Mesendoderm (in vitro differentiated cells): ENCODE results near the gene SLFN14.

Experiments
- DNase-seq: peaks from one replicate; pipeline ENCODE4 v3.0.0; 2013
- H2AK5ac ChIP-seq: 2 replicates; pipeline ENCODE4 v1.6.1; 2013; ENCODE audit warnings: low read length, inconsistent platforms
- H2BK120ac ChIP-seq: 2 replicates; pipeline ENCODE4 v1.6.1; 2013; ENCODE audit warnings: low read depth, mild to moderate bottlenecking, low read length, moderate library complexity, mixed read lengths
- H2BK15ac ChIP-seq: replicated peaks from 2 replicates; pipeline ENCODE4 v1.6.1; 2013; ENCODE audit warnings: low read depth, mild to moderate bottlenecking, moderate library complexity
- H2BK5ac ChIP-seq: 2 replicates; pipeline ENCODE4 v1.6.1; 2013; ENCODE audit warnings: low read length, inconsistent platforms
- H3K18ac ChIP-seq: 2 replicates; pipeline ENCODE4 v1.6.1; 2013; ENCODE audit warnings: mild to moderate bottlenecking, low read length, mixed read lengths
- H3K23ac ChIP-seq: one replicate; pipeline ENCODE4 v1.6.1; 2013; ENCODE audit warnings: low read length
- H3K27ac ChIP-seq: 2 replicates; pipeline ENCODE4 v1.5.1; 2013; ENCODE audit warnings: low read depth, mild to moderate bottlenecking, inconsistent platforms, low read length, moderate library complexity
- H3K27me3 ChIP-seq: 2 replicates; pipeline ENCODE4 v1.6.1; 2013; ENCODE audit warnings: low read length, control low read depth, mild to moderate bottlenecking, inconsistent platforms; ENCODE audit not compliant: insufficient read depth, poor library complexity
- H3K36me3 ChIP-seq: 2 replicates; pipeline ENCODE4 v1.6.1; 2013; ENCODE audit warnings: low read length, inconsistent platforms; ENCODE audit not compliant: control insufficient read depth, insufficient read depth
- H3K4ac ChIP-seq: one replicate; pipeline ENCODE4 v1.6.1; 2013; ENCODE audit warnings: low read depth, mild to moderate bottlenecking, low read length, moderate library complexity
- H3K4me1 ChIP-seq: 2 replicates; pipeline ENCODE4 v1.6.1; 2013; ENCODE audit warnings: low read depth, low read length, inconsistent platforms; ENCODE audit not compliant: control insufficient read depth
- H3K4me2 ChIP-seq: 2 replicates; pipeline ENCODE4 v1.6.1; 2013; ENCODE audit warnings: low read length
- H3K4me3 ChIP-seq: 2 replicates; pipeline ENCODE4 v1.5.1; 2013; ENCODE audit warnings: mild to moderate bottlenecking, low read length
- H3K56ac ChIP-seq: one replicate; pipeline ENCODE4 v1.6.1; 2013; ENCODE audit warnings: low read length
- H3K79me1 ChIP-seq: 2 replicates; pipeline ENCODE4 v1.6.1; 2013; ENCODE audit warnings: low read length, inconsistent platforms
- H3K79me2 ChIP-seq: 2 replicates; pipeline ENCODE4 v1.6.1; 2013; ENCODE audit warnings: mild to moderate bottlenecking, low read length; ENCODE audit not compliant: control insufficient read depth, insufficient read depth
- H3K9ac ChIP-seq: 2 replicates; pipeline ENCODE4 v1.6.1; 2013; ENCODE audit warnings: low read length, inconsistent platforms
- H4K5ac ChIP-seq: one replicate; pipeline ENCODE4 v1.6.1; 2013; ENCODE audit warnings: low read length
- H4K8ac ChIP-seq: one replicate; pipeline ENCODE4 v1.6.1; 2013; ENCODE audit warnings: low read depth, mild to moderate bottlenecking, control low read depth, low read length, moderate library complexity
- WGBS: extraction: QIAGEN DNeasy Blood & Tissue Kit; methylation state at CpG from one replicate; pipeline ENCODE4 v1.1.7; 2013; ENCODE audit warnings: low lambda C conversion rate, missing lambda C conversion rate; ENCODE audit not compliant: insufficient coverage; ENCODE audit errors: extremely low coverage; 5-methylcytosine and 5-hydroxymethylcytosine counted together

Gene SLFN14

DNA sequence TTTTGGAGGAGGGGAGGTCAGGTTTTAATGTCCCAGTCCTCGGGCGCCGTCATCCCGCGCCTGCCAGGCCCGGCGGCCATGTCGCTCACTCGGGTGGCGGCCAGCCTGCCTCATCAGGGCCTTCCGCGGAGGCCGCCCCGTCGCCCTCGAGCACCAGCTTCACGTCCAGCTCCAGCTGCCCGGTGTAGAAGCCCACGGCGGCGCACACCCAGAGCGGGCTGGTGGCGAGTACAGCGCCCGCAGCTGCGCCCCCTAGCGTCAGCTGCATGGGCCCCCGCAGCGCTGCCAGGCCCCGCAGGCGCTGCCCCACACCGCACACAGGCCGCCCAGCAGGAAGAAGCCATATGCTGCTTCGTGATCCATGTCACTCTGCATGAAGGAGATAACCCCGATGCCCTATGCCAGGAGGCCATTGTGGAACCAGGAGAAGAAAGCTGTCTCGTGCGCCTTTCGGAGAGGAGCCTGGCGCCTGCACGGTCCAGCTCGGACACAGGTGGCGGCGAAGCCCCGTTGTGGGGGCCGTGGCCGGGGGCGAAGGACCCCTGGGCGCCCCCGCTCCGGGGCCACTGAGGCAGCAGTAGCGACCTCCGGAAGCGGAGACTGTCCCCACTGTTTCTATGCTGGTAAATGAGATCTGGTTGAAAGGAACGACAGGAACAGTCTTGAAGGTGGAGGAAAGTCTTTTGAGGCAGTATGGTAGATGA, 36.1 kb upstream of the SLFN14 start:
- Histone ChIP-seq H3K18ac (no peak overlapping the region), H3K79me2 (peaks cover 4% of the 10 kb centered on the region), H3K27me3 (no peaks in the 10 kb centered on the region), H4K8ac (no peak overlapping the region), H3K27ac (no peak overlapping the region), H3K4me2 (no peak overlapping the region), H2BK120ac (no peak overlapping the region), H3K9ac (no peak overlapping the region), H3K36me3 (no peaks in the 10 kb centered on the region), H3K23ac (no peak overlapping the region), H3K4me3 (no peak overlapping the region), H3K4me1 (no peaks in the 10 kb centered on the region), H2BK15ac (no peak overlapping the region), H3K79me1 (peaks cover 2% of the 10 kb centered on the region), H3K4ac (no peak overlapping the region), H4K5ac (no peak overlapping the region), H2AK5ac (no peak overlapping the region), H3K56ac (no peak overlapping the region), H2BK5ac (no peak overlapping the region)
- WGBS, result no CpG with 5 or more reads among the region's 54 CpGs
- DNase-seq, result peak; percentile 83

DNA sequence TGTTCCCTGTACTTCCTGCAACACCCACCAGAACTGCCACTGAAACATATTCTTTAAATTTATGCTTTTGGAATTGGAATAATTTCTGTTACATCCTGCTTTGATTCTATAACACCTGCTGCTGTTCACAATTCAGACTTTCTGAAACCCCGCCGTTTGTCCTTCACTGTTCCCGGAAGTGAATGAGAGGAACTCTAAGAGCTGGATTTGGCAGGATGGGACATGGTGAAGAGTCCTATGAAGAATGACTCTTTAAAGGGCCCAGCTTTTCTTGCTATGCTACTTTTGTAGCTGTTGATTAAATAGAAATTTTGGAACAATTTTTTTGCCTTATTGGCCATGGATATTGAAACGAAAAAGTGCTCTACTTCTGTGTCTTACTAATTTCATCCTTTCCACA, 35.5 kb upstream of the SLFN14 start:
- Histone ChIP-seq H4K5ac (no peak overlapping the region), H3K36me3 (no peaks in the 10 kb centered on the region), H2BK15ac (no peak overlapping the region), H3K27ac (no peak overlapping the region), H3K4me3 (no peak overlapping the region), H3K23ac (no peak overlapping the region), H3K79me2 (peaks cover 6% of the 10 kb centered on the region), H3K56ac (no peak overlapping the region), H2AK5ac (no peak overlapping the region), H3K18ac (no peak overlapping the region), H3K4me1 (no peaks in the 10 kb centered on the region), H4K8ac (no peak overlapping the region), H3K79me1 (peaks cover 2% of the 10 kb centered on the region), H3K4me2 (no peak overlapping the region), H3K9ac (no peak overlapping the region), H3K4ac (no peak overlapping the region), H2BK5ac (no peak overlapping the region), H2BK120ac (no peak overlapping the region), H3K27me3 (no peaks in the 10 kb centered on the region)
- no peak for DNase-seq
- WGBS, result no CpG with 5 or more reads among the region's 4 CpGs

DNA sequence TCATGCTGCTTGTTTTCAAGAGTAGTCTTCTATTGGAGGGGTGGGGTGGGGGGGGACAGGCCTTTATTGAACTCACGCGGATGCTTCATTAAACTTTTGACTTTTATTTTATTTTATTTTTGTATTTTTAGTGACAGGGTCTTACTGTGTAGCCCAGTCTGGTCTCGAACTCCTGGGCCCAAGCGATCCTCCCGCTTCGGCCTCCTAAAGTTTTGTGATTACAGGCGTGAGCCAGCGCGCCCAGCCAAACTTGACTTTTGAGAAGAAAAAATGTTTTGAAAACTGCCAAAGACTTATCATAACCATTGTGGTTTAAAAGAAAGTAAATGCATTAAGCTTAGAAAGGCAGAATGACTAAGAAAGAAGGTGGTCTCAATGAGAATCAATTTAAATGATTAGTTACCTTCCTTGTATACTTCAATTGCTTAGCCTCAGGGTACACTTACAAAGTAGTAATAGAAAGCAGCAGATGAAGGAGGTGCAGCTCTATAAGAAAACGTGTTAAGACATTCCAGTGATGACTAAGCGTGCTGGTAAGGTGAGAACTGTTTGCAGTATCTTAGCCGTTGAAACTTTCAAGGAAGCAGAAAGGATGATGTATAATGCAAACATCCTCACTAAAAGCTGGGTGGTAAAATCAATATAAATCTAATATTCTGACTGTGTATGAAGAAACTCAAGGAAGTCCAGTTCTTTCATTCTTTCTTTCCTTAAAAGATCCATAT, 27.7 kb upstream of the SLFN14 start:
- Histone ChIP-seq H2BK120ac (no peak overlapping the region), H2AK5ac (no peak overlapping the region), H2BK5ac (no peak overlapping the region), H3K56ac (peak overlapping the region; percentile 76), H3K27me3 (no peaks in the 10 kb centered on the region), H3K4me1 (peaks cover 3% of the 10 kb centered on the region), H3K79me2 (peaks cover 29% of the 10 kb centered on the region), H3K79me1 (peaks cover 4% of the 10 kb centered on the region), H3K9ac (peak overlapping the region; percentile 91), H4K8ac (no peak overlapping the region), H3K36me3 (no peaks in the 10 kb centered on the region), H3K4me3 (peak overlapping the region; percentile 85), H3K23ac (no peak overlapping the region), H3K27ac (no peak overlapping the region), H3K4me2 (peak overlapping the region; percentile 73), H2BK15ac (no peak overlapping the region), H3K4ac (no peak overlapping the region), H3K18ac (peak overlapping the region; percentile 88), H4K5ac (no peak overlapping the region)
- DNase-seq, result peak; percentile 88
- WGBS, result no CpG with 5 or more reads among the region's 12 CpGs

DNA sequence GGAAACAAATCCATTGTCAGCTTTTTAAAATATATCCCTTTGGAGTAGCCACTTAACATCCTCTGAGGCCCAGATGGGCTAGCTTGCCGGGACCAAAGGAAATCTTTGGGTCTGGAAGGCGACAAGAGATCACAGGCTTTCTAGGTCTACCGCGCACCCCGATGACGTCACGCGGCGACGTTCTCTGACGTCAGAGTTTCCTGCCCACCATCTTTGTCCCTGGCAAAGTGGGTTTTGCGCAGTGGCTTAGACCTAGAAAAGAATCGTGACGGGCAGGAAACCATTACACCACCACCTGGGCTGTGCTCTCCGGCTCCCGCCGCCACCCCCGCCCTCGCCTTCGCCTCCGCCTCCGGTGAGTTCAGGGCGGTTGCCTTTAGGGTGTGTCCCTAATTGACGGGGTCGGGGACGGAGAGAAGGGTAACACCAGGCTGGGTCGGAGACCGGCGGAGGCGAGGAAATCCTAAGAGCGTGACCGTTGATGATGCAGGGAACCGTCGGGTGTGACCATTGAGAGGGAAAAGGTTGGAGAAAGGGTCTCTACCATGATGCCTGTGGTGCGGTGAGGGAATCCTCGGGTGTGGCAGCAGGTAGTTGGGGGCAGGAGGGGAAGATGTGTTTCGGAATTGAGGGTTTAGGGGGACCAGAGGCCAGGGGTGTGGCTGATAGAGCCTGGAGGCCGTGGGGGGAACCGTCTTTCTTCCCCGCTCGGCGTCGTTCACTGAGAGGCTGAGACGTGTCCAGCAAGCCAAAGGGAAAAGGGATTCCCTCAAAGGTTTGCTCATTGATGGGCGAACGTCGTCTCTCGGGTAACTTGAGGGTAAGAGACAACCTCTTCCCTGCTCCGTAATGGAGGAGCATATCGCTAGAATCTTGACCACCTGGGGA, 26.7 kb upstream of the SLFN14 start, which contains the start of gene AP2B1:
AP2B1 (plus strand) TSS at position 249 of the 888 bp plus-strand sequence. CDS start 6,709 bp downstream, outside the sequence.
- Histone ChIP-seq H3K56ac (peak within 1 kb of the TSS; percentile 96), H3K79me1 (peaks cover 4% of the 10 kb centered on the region), H3K9ac (peak within 1 kb of the TSS; percentile 91), H3K27ac (peak within 1 kb of the TSS; percentile 45), H4K5ac (peak within 1 kb of the TSS; percentile 99), H3K79me2 (peaks cover 27% of the 10 kb centered on the region), H3K23ac (peak within 1 kb of the TSS; percentile 0), H2BK15ac (no peak within 1 kb of the TSS), H3K18ac (peak within 1 kb of the TSS; percentile 88), H2BK120ac (no peak within 1 kb of the TSS), H3K4ac (peak within 1 kb of the TSS; percentile 89), H3K27me3 (no peaks in the 10 kb centered on the region), H2BK5ac (peak within 1 kb of the TSS; percentile 9), H2AK5ac (no peak within 1 kb of the TSS), H3K36me3 (no peaks in the 10 kb centered on the region), H4K8ac (no peak within 1 kb of the TSS), H3K4me3 (peak within 1 kb of the TSS; percentile 85), H3K4me1 (peaks cover 3% of the 10 kb centered on the region), H3K4me2 (peak within 1 kb of the TSS; percentile 73)
- no CpG with 5 or more reads among the region's 50 CpGs for WGBS
- peak; percentile 98 for DNase-seq

DNA sequence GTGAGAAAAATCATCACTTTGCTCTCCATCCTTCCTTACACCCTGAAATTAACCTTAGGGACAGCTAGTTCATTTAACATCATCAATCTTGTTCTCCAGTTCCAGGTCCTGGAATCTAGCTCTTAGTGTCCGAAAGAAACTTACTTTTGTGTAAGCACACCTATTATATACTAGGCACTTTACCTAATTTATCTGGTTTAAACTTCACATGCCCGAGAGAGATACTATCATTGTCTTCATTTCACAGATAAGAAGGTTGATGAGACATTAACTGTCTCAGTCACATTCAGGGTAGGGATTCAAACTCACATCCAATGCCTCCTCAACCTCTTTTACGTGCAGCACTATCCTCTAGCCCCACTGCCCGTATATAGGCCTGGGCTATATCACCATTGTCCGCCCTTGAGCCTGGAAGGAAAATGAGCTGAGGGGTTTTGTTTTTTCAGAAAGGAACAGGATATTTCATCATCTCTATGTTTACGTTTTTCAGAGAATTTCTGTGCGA, 26.0 kb upstream of the SLFN14 start:
- peak overlapping the region; percentile 85 for H3K4ac ChIP-seq
- no peak overlapping the region for H3K27ac ChIP-seq
- DNase-seq, result no peak
- no peak overlapping the region for H3K23ac ChIP-seq
- H3K4me1 ChIP-seq, result peaks cover 3% of the 10 kb centered on the region
- H2BK120ac ChIP-seq, result no peak overlapping the region
- H3K4me3 ChIP-seq, result peak overlapping the region; percentile 13
- peaks cover 4% of the 10 kb centered on the region for H3K79me1 ChIP-seq
- H4K5ac ChIP-seq, result peak overlapping the region; percentile 99
- H4K8ac ChIP-seq, result no peak overlapping the region
- no peak overlapping the region for H2BK15ac ChIP-seq
- H3K56ac ChIP-seq, result peak overlapping the region; percentile 73
- H3K36me3 ChIP-seq, result no peaks in the 10 kb centered on the region
- H3K27me3 ChIP-seq, result no peaks in the 10 kb centered on the region
- whole genome bisulfite sequencing, result no CpG with 5 or more reads among the region's 7 CpGs
- peak overlapping the region; percentile 35 for H3K4me2 ChIP-seq
- no peak overlapping the region for H3K18ac ChIP-seq
- H3K79me2 ChIP-seq, result peaks cover 25% of the 10 kb centered on the region
- H2BK5ac ChIP-seq, result no peak overlapping the region
- H2AK5ac ChIP-seq, result no peak overlapping the region
- peak overlapping the region; percentile 41 for H3K9ac ChIP-seq
